LNCaP clone FGC (cell line): Measurements from ENCODE around the gene SGPP1.

Source experiments
- DNase-seq: peaks from one replicate; pipeline ENCODE4 v3.0.0-alpha.2; 2011; ENCODE audit warnings: low read depth
- H3K4me3 ChIP-seq: 2 replicates; pipeline ENCODE4 v1.5.1; 2011; ENCODE audit warnings: mild to moderate bottlenecking, low read depth, low read length, control low read depth
- CTCF ChIP-seq: IDR thresholded peaks from 2 replicates; pipeline ENCODE4 v1.5.1; 2012; ENCODE audit warnings: mild to moderate bottlenecking; ENCODE audit not compliant: control insufficient read depth, insufficient read depth; ENCODE audit errors: extremely low read depth

SGPP1 gene

GRCh38 chr14:63726499-63726898 lies 1.4 kb downstream of the SGPP1 start:
- DNase-seq: peak; percentile 36

DNA sequence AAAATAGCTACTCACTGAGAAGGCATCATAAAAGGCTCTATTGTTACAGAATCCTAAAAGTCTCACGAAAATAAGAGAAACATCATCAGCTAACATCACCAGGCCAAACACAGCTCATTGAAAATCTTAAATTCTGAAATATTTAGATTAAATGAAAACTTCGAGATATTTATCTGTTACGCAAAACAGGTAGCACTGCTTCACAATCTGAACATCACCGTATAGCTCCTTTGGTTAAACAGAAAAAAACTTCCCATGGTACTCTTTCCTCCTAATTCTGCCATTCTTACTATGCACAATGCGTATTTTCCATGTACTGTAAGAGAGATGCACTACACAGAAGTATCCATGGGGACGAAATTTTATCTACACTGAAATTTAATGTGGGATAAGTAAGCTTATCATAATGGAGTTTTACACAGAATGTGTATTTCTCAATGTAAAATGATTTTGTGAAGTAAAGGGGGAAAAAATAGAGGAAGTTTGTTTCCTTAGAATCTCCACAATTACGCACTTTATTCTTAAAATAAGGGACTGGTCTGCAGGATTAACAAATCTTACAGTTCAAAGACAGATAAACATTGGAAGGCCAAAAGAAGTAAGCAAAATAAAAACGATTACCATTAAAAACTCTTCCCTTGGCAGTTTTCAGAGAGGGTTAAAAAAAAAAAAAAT lies 1.9 kb downstream of the SGPP1 start:
- TF ChIP-seq CTCF: no peak
- DNase-seq: no peak
- H3K4me3 ChIP-seq: peak overlapping the region; percentile 79

More at GRCh38 chr14:63726499-63726898, 1.4 kb downstream of the SGPP1 start:
- TF ChIP-seq CTCF: no peak
- peak overlapping the region; percentile 79 for H3K4me3 ChIP-seq

- no peak overlapping the region for H3K4me3 ChIP-seq
- DNase-seq: no peak
- no peak for TF ChIP-seq CTCF
These were observed 10.2 kb downstream of the SGPP1 start for GRCh38 chr14:63717702-63718101.

DNA sequence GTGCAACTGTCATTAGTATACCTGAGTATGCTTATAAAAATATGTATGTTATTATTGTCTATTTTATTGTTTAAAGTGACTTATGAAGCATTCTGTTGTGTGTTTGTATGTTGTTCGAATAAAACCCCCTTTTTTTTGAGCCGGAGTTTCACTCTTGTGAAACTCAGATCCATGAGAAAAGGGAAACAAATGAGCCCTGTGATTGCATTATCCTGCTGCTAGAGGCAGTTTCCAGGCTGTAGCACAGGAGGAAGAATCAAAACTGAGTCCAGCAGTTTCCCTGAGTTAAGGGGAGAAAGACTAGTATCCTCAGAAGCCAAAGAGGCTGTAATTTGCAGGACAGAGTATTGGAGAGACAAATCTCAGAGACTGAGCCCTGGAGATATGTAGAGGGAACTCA lies 12.5 kb downstream of the SGPP1 start:
- no peak for DNase-seq
- no peak for TF ChIP-seq CTCF
- H3K4me3 ChIP-seq: no peak overlapping the region

DNA sequence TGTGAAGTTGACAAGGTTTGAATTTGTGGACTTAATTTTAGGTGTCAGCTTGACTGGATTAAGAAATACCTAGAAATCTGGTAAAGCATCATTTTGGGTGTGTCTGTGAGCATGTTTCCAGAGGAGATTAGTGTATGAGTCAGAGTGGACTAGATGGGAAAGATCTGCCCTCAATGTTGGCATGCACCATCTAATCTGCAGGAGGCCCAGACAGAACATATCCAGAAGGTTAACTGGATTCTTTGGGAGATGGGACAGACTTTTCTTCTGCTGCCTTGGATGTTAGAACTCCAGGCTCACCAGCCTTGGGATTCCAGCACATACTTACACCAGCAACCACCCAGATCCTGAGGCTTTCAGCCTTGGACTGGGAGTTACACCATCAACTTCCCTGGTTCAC lies 14.1 kb downstream of the SGPP1 start:
- DNase-seq: no peak
- no peak for TF ChIP-seq CTCF
- no peak overlapping the region for H3K4me3 ChIP-seq

DNA sequence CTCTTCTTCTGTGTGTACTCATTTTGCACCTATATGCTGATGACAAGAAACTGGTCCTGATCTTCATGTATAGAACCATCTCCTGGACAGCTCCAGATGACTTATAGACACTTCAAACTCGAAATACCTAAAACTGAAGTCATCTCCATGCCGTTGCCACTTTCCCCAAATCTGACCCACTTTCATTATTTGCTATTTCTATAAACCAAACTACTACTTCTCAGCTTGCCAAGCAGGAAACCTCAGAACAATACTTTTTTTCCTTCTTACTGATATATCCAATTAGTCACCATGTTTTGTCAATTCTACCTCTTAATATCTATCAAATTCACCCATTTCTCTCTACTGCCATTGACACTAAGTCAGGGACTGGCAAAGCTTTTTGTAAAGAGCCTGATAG lies 14.8 kb downstream of the SGPP1 start:
- DNase-seq: no peak
- TF ChIP-seq CTCF: no peak
- H3K4me3 ChIP-seq: no peak overlapping the region

DNA sequence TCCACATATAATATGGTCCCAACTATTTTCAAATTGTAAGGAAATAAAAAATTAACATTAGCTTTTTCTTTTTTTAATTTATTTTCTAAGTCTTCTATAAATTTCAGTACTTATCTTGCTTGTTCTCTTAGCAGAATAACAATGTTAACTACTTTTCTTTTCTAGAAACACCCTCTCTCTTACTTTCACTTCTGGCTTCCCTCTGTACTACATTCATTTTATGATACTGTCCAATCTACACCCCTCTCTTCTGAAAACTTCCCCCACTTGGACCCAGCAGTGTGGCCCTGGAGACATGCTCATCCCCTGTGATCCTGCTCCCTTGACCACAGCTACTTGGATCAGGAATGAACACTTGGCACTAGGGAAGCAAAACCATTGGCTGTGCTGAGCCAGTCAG lies 15.7 kb downstream of the SGPP1 start:
- no peak for DNase-seq
- no peak overlapping the region for H3K4me3 ChIP-seq
- no peak for TF ChIP-seq CTCF
